ENCODE measurements around the gene EGFL7. TPM values are rescaled to one million over a fixed set of nuclear protein-coding genes. Genes with fewer than 3 reads are reported as not detected.

Gene EGFL7
- total and polyA plus RNA-seq, 10 of the 15 experiments (the other 5 are each of a cell fraction or from before 2014, with no cell fraction given), result 0.06 to 0.46 (median 0.19) TPM; not detected in 5

DNA sequence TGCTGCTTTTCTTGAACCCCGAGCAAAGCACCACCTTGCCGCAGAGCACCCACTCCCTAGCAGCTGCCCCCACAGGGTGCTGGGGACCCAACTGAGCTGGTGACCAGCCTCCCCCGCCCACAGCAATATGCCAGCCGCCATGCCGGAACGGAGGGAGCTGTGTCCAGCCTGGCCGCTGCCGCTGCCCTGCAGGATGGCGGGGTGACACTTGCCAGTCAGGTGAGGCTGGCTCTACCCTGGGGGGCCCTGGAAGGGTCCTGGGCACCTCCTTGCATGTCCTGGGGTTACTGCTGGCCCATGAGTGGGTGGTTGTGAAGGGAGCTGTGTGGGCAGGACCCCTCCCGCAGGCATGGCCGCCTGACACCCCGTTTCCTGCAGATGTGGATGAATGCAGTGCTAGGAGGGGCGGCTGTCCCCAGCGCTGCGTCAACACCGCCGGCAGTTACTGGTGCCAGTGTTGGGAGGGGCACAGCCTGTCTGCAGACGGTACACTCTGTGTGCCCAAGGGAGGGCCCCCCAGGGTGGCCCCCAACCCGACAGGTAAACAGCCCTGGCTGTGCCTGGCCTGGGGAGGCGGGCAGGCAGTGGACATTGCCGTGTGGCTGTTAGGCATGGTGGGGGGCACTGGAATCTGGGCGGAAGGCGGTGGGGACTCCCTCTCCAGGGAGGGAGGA, 7.2 kb downstream of the EGFL7 start:
- DNase-seq (ENCODE audit: low read depth, low spot score) (no peak), FAIRE-seq (no peak), ATAC-seq (no peak)
- no peaks in the 10 kb centered on the region; a peak in 1 of 4 replicates for H3K36me3 ChIP-seq (ENCODE audit: control insufficient read depth in 2 of 2, insufficient read depth in 2 of 2, low read length in 1 of 2)
- H2AFZ ChIP-seq (ENCODE audit: control insufficient read depth, low read depth, low read length), result no peak overlapping the region
- peaks cover 0 to 2% of the 10 kb centered on the region in 2 experiments; a peak in 3 of 4 replicates for H3K27me3 ChIP-seq (replicated peaks in 1 of 2; ENCODE audit: control insufficient read depth in 2 of 2, insufficient read depth in 2 of 2, low read length in 1 of 2)
- BruUV-seq (replicated peaks), result no TSS peak
- H3K4me2 ChIP-seq (ENCODE audit: control insufficient read depth, insufficient read depth), result no peak overlapping the region
- no peak overlapping the region for H3K27ac ChIP-seq (ENCODE audit: control insufficient read depth, insufficient read depth)
- H4K20me1 ChIP-seq (ENCODE audit: control insufficient read depth, insufficient read depth), result no peaks in the 10 kb centered on the region
- no peaks in the 10 kb centered on the region for H3K4me1 ChIP-seq (ENCODE audit: control insufficient read depth, insufficient read depth, low read length)
- no peak overlapping the region for H3K4me3 ChIP-seq
- ChIA-PET RAD21 (ENCODE audit: unreplicated experiment) (no interaction called here), CTCF (interaction anchor here (0.6 kb wide), 1 partner anchor 33 kb away, joined by 3 read pairs; no protein-coding TSS in a partner anchor), POLR2A (no interaction called here), SMC1A (ENCODE audit: uncharacterized antibody, unreplicated experiment) (no interaction called here)
- no peaks in the 10 kb centered on the region for H3K79me2 ChIP-seq (ENCODE audit: control insufficient read depth, insufficient read depth, low read length)
- H3K9ac ChIP-seq (ENCODE audit: control insufficient read depth, insufficient read depth, low read length), result no peak overlapping the region
- intact Hi-C loops (cut with micrococcal nuclease; ENCODE audit: unreplicated experiment), result no loop called here
- TF ChIP-seq IKZF2 (IDR thresholded peaks at IDR 0.05), result no peak
- no peak for TF ChIP-seq TBL1XR1 (IDR thresholded peaks at IDR 0.05; ENCODE audit: low read depth, low read length)
- TF ChIP-seq RB1 (IDR thresholded peaks at IDR 0.05; ENCODE audit: borderline replicate concordance), result no peak
- no peak for TF ChIP-seq BHLHE40 (IDR thresholded peaks at IDR 0.05; ENCODE audit: borderline replicate concordance in 1 of 2, low read depth in 2 of 2, low read length in 1 of 2)
- TF ChIP-seq PML (IDR thresholded peaks at IDR 0.05; ENCODE audit: low read length), result no peak
- TF ChIP-seq YBX1 (IDR thresholded peaks at IDR 0.05), result no peak
- no peak for TF ChIP-seq HDAC6 (IDR thresholded peaks at IDR 0.05; ENCODE audit: unreplicated experiment)
- TF ChIP-seq RUNX3 (IDR thresholded peaks at IDR 0.05; ENCODE audit: low read length), result no peak
- TF ChIP-seq, protein P1, sequence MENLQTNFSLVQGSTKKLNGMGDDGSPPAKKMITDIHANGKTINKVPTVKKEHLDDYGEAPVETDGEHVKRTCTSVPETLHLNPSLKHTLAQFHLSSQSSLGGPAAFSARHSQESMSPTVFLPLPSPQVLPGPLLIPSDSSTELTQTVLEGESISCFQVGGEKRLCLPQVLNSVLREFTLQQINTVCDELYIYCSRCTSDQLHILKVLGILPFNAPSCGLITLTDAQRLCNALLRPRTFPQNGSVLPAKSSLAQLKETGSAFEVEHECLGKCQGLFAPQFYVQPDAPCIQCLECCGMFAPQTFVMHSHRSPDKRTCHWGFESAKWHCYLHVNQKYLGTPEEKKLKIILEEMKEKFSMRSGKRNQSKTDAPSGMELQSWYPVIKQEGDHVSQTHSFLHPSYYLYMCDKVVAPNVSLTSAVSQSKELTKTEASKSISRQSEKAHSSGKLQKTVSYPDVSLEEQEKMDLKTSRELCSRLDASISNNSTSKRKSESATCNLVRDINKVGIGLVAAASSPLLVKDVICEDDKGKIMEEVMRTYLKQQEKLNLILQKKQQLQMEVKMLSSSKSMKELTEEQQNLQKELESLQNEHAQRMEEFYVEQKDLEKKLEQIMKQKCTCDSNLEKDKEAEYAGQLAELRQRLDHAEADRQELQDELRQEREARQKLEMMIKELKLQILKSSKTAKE (IDR thresholded peaks at IDR 0.05; ENCODE audit: low read depth, poor library complexity, severe bottlenecking), result no peak
- TF ChIP-seq, protein P2, sequence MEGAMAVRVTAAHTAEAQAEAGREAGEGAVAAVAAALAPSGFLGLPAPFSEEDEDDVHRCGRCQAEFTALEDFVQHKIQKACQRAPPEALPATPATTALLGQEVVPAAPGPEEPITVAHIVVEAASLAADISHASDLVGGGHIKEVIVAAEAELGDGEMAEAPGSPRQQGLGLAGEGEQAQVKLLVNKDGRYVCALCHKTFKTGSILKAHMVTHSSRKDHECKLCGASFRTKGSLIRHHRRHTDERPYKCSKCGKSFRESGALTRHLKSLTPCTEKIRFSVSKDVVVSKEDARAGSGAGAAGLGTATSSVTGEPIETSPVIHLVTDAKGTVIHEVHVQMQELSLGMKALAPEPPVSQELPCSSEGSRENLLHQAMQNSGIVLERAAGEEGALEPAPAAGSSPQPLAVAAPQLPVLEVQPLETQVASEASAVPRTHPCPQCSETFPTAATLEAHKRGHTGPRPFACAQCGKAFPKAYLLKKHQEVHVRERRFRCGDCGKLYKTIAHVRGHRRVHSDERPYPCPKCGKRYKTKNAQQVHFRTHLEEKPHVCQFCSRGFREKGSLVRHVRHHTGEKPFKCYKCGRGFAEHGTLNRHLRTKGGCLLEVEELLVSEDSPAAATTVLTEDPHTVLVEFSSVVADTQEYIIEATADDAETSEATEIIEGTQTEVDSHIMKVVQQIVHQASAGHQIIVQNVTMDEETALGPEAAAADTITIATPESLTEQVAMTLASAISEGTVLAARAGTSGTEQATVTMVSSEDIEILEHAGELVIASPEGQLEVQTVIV (IDR thresholded peaks at IDR 0.05; ENCODE audit: borderline replicate concordance, partially characterized antibody), result no peak
- TF ChIP-seq, protein P3, sequence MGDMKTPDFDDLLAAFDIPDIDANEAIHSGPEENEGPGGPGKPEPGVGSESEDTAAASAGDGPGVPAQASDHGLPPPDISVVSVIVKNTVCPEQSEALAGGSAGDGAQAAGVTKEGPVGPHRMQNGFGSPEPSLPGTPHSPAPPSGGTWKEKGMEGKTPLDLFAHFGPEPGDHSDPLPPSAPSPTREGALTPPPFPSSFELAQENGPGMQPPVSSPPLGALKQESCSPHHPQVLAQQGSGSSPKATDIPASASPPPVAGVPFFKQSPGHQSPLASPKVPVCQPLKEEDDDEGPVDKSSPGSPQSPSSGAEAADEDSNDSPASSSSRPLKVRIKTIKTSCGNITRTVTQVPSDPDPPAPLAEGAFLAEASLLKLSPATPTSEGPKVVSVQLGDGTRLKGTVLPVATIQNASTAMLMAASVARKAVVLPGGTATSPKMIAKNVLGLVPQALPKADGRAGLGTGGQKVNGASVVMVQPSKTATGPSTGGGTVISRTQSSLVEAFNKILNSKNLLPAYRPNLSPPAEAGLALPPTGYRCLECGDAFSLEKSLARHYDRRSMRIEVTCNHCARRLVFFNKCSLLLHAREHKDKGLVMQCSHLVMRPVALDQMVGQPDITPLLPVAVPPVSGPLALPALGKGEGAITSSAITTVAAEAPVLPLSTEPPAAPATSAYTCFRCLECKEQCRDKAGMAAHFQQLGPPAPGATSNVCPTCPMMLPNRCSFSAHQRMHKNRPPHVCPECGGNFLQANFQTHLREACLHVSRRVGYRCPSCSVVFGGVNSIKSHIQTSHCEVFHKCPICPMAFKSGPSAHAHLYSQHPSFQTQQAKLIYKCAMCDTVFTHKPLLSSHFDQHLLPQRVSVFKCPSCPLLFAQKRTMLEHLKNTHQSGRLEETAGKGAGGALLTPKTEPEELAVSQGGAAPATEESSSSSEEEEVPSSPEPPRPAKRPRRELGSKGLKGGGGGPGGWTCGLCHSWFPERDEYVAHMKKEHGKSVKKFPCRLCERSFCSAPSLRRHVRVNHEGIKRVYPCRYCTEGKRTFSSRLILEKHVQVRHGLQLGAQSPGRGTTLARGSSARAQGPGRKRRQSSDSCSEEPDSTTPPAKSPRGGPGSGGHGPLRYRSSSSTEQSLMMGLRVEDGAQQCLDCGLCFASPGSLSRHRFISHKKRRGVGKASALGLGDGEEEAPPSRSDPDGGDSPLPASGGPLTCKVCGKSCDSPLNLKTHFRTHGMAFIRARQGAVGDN (IDR thresholded peaks at IDR 0.05), result no peak
- no peak for TF ChIP-seq ZZZ3 (IDR thresholded peaks at IDR 0.05; ENCODE audit: control insufficient read depth, insufficient read length, low read depth)
- no peak for TF ChIP-seq SUPT20H (IDR thresholded peaks at IDR 0.05; ENCODE audit: borderline replicate concordance, control insufficient read depth, low read depth, low read length)
- TF ChIP-seq RAD51 (IDR thresholded peaks at IDR 0.05), result no peak
- H3K9me3 ChIP-seq (replicated peaks; ENCODE audit: control insufficient read depth, insufficient read depth, low read length), result no peaks in the 10 kb centered on the region
- WGBS (ENCODE audit: insufficient coverage, insufficient replicate concordance, low lambda C conversion rate, missing lambda C conversion rate), result 25% methylated on average over 21 of the region's 23 CpGs
- in situ Hi-C loops (cut with MboI), result no loop called here

Data from GM12878 (cell line).